KMS-11 (cell line): ENCODE data around the gene LDLRAD3.

Experiments
- H2AFZ ChIP-seq: fragments of 200-600 bp; sonication (generic); 2 replicates; pipeline ENCODE4 v1.6.1; 2016; ENCODE audit warnings: antibody characterized with exemption, mixed run types, low read depth
- H3K27ac ChIP-seq: fragments of 200-600 bp; sonication (generic); 2 replicates; pipeline ENCODE4 v1.6.1; 2016; ENCODE audit warnings: mild to moderate bottlenecking, mixed run types
- H3K27me3 ChIP-seq: fragments of 200-600 bp; sonication (generic); 2 replicates; pipeline ENCODE4 v1.6.1; 2017; ENCODE audit warnings: mild to moderate bottlenecking, low read depth, mixed run types, moderate library complexity; ENCODE audit not compliant: insufficient read depth
- H3K36me3 ChIP-seq: fragments of 200-600 bp; sonication (generic); 2 replicates; pipeline ENCODE4 v1.6.1; 2017; ENCODE audit warnings: mild to moderate bottlenecking, mixed run types; ENCODE audit not compliant: insufficient read depth
- H3K4me1 ChIP-seq: fragments of 200-600 bp; sonication (generic); 2 replicates; pipeline ENCODE4 v1.6.1; 2016; ENCODE audit warnings: mild to moderate bottlenecking, low read depth, mixed run types; ENCODE audit not compliant: poor library complexity, severe bottlenecking
- H3K4me2 ChIP-seq: fragments of 200-600 bp; sonication (generic); 2 replicates; pipeline ENCODE4 v1.7.0; 2016; ENCODE audit warnings: mild to moderate bottlenecking, mixed run types
- H3K4me3 ChIP-seq: fragments of 200-600 bp; sonication (generic); IDR thresholded peaks from 2 replicates; pipeline ENCODE4 v1.6.1; 2017; ENCODE audit warnings: low read depth, low read length, mixed read lengths; ENCODE audit not compliant: insufficient read depth
- H3K79me2 ChIP-seq: fragments of 200-600 bp; sonication (generic); 2 replicates; pipeline ENCODE4 v1.6.1; 2016; ENCODE audit warnings: low read depth, mixed run types; ENCODE audit not compliant: insufficient read depth
- H3K9ac ChIP-seq: fragments of 200-600 bp; sonication (generic); 2 replicates; pipeline ENCODE4 v1.6.1; 2016; ENCODE audit warnings: mild to moderate bottlenecking, mixed run types
- H4K20me1 ChIP-seq: fragments of 200-600 bp; sonication (generic); 2 replicates; pipeline ENCODE4 v1.6.1; 2016; ENCODE audit warnings: mild to moderate bottlenecking, mixed run types; ENCODE audit not compliant: insufficient read depth
- TF ChIP-seq, protein P1 (sequence below): fragments of 200-600 bp; sonication (generic); conservative IDR thresholded peaks from 2 replicates; pipeline ENCODE4 v1.6.1; 2017; ENCODE audit warnings: low read depth, mild to moderate bottlenecking, antibody characterized with exemption, low read length, moderate library complexity, mixed read lengths

LDLRAD3 gene

DNA sequence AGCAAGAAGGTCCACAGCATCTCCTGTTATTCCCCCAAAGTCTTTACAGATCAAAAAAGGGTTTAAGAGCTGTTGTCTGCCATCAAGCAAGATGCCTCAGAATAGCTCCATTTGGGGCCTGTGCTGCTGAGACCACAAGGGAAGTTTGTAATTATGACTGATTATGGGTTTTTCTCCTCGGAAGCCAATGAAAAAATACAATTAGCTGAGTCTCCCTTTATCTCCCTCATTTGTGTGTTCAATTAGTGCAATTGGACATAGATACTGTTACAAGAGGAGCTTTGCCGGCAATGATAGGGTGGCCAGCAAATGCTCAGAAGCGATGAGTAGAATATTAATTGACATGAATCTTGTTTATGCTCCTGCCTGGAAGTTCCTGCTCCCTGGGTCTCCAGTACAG, 261.7 kb downstream of the LDLRAD3 start:
- H3K79me2 ChIP-seq, result no peaks in the 10 kb centered on the region
- H3K4me3 ChIP-seq, result no peak overlapping the region
- no peaks in the 10 kb centered on the region for H3K4me1 ChIP-seq
- H3K27ac ChIP-seq, result no peak overlapping the region
- no peaks in the 10 kb centered on the region for H3K27me3 ChIP-seq
- TF ChIP-seq, protein P1, sequence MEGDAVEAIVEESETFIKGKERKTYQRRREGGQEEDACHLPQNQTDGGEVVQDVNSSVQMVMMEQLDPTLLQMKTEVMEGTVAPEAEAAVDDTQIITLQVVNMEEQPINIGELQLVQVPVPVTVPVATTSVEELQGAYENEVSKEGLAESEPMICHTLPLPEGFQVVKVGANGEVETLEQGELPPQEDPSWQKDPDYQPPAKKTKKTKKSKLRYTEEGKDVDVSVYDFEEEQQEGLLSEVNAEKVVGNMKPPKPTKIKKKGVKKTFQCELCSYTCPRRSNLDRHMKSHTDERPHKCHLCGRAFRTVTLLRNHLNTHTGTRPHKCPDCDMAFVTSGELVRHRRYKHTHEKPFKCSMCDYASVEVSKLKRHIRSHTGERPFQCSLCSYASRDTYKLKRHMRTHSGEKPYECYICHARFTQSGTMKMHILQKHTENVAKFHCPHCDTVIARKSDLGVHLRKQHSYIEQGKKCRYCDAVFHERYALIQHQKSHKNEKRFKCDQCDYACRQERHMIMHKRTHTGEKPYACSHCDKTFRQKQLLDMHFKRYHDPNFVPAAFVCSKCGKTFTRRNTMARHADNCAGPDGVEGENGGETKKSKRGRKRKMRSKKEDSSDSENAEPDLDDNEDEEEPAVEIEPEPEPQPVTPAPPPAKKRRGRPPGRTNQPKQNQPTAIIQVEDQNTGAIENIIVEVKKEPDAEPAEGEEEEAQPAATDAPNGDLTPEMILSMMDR, result no peak
- H3K4me2 ChIP-seq, result no peak overlapping the region
- H4K20me1 ChIP-seq, result no peaks in the 10 kb centered on the region
- H3K36me3 ChIP-seq, result no peaks in the 10 kb centered on the region
- no peak overlapping the region for H2AFZ ChIP-seq
- H3K9ac ChIP-seq, result no peak overlapping the region

DNA sequence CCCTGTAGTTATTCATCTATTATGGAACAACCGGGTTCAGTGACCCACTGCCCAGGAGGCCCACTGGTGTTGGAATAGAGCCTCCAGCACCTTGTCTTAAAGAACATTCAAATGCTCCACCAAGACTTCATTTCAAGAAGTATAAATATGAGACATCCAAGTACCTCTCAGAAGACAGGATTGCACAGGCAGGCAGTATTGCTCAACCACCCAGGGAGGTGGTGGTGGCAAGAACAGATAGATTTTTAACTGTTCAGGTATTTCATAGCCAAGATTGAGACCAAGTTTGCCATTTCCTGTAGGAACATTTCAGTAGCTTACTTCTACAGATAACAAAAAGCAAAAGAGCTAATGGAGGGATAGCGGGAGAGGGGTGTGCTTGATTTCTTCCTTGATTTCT, 266.7 kb downstream of the LDLRAD3 start:
- TF ChIP-seq, protein P1, result no peak
- H3K9ac ChIP-seq, result no peak overlapping the region

DNA sequence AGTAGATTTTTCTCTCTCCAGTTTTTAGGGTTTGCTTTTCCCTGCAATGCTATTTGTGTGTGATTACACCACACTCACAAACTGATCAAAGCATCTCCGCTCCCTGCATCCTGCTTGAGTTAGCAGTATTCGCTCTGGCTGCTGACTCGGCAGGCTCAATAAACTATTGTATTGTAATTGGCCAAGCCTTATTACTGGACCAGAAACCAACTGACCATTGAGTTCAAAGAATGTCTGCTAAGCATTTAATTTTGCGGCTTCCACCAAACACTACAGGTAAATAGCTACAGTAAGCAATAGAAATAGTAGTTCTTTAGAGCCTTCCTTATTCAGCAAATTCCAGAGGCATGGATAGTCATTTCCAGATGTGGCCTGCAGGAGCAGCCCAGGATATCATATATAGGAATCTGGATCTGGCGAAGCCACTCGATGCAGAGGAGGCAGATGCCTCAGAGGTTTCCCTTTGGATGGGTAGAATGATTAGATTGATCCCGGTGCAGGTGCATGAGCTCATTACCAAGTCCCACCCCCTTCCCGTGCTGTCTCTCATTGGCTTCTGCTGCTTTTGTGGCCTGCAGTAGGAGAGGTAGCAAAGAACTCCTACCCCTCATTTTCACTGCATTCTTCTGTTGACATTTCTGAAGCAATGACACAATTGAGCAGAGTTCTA, 268.0 kb downstream of the LDLRAD3 start:
- Histone ChIP-seq H3K4me1 (no peaks in the 10 kb centered on the region), H3K4me3 (no peak overlapping the region), H3K27ac (no peak overlapping the region), H3K9ac (no peak overlapping the region), H3K27me3 (no peaks in the 10 kb centered on the region), H3K79me2 (no peaks in the 10 kb centered on the region), H4K20me1 (no peaks in the 10 kb centered on the region), H2AFZ (no peak overlapping the region), H3K36me3 (no peaks in the 10 kb centered on the region), H3K4me2 (no peak overlapping the region)
- TF ChIP-seq, protein P1, result no peak

More for the DNA sequence above, 266.7 kb downstream of the LDLRAD3 start:
- no peaks in the 10 kb centered on the region for H3K36me3 ChIP-seq
- no peak overlapping the region for H3K27ac ChIP-seq
- no peak overlapping the region for H2AFZ ChIP-seq
- no peak overlapping the region for H3K4me2 ChIP-seq
- no peaks in the 10 kb centered on the region for H3K27me3 ChIP-seq
- no peaks in the 10 kb centered on the region for H3K79me2 ChIP-seq
- no peaks in the 10 kb centered on the region for H4K20me1 ChIP-seq
- H3K4me3 ChIP-seq, result no peak overlapping the region
- H3K4me1 ChIP-seq, result no peaks in the 10 kb centered on the region

DNA sequence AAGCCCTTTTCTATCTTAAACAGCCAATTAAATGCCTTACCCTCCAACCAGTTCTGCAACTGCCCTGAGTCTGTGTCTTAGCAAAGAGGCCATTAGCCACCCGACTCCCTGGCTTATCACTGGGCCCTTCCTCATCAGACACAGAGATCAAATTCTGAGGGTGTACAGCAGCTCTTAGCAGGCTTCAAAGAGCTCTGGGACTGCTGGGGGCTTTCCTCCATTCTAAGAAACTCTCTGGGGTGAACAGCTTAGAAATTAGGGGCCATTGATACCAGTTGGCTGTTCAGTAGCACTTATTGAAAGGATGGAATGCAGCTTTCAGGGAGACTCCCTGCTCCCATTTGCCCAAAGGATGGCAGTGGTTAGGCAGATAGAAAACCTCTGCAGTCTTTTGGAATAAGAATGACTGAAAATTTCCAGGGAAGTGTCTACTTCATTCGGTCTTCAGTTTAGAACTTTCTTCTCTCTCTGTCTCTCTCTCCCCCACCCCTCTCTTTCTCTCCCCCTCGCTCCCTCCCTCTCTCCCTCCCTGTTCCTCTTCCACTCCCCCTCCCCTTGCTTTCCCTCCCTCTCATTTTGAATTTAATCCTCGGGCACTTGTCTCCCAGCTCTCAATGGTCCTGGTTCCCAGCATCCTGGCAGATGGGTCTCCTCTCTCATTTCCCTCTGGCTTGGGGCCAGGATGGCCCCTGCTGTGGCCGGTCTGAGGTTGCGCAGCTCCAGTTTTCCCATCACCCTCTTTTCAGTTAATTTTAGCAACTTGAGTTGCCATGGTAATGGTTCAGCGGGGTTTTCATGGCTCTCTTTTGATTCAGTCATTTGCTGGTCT, 268.9 kb downstream of the LDLRAD3 start:
- Histone ChIP-seq H3K4me2 (no peak overlapping the region), H3K4me1 (no peaks in the 10 kb centered on the region), H4K20me1 (no peaks in the 10 kb centered on the region), H3K79me2 (no peaks in the 10 kb centered on the region), H3K27me3 (no peaks in the 10 kb centered on the region), H3K27ac (no peak overlapping the region), H3K36me3 (no peaks in the 10 kb centered on the region), H3K4me3 (no peak overlapping the region), H3K9ac (no peak overlapping the region), H2AFZ (no peak overlapping the region)
- TF ChIP-seq, protein P1, result no peak
